ENCODE measurements around the gene SNTG2.

DNA sequence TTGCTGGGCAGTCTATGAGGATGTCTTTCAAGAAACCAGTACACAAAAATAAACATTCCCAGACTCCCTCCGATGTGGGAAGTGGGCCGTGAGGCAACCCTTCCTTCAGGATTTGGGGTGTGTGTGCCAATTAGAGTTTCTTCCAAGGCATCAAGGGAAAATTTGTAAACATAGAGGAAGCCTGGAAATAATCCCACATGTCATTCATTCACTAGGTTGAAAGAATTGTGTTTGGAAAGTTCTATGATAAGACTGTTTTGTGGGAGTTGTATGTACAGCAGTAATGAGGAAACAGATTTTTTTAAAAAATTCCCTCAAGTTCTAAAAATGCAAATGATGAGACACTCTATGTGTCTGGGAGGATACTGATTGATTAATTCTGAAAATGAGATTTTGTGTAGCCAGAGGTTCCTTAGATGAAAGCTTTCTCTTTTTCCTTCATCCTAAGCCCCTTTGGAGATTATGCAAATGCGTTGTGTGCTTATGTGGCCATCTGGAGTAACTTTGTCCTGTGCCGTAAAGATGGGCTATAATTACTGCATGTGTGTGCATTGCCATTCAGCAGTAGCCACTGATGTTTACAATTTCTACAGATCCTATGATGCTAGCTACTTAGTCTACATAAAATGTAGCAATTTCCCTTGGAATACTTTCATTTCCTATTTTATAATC is 354.8 kb downstream of the SNTG2 start:
- TF ChIP-seq CTCF (IDR thresholded peaks at IDR 0.05; ENCODE audit: low read depth, low read length, poor library complexity, severe bottlenecking): no peak
- no peak for TF ChIP-seq EZH2phosphoT487 (IDR thresholded peaks at IDR 0.05; ENCODE audit: borderline replicate concordance, low read length)

All from DOHH2 (cell line).